Measurements from ENCODE around the gene BPIFB1. TPM values are rescaled to one million over a fixed set of nuclear protein-coding genes. Genes with fewer than 3 reads are reported as not detected.

Gene BPIFB1
- total and polyA plus RNA-seq, 2 donors (not counting 3 experiments of a cell fraction or from before 2014, with no cell fraction given) = not detected

- ChIA-PET CTCF (no interaction called here), POLR2A (no interaction called here)
- H3K4me2 ChIP-seq (ENCODE audit: insufficient read depth, low read length) = no peak overlapping the region
- no peak for FAIRE-seq
- H3K4me1 ChIP-seq (ENCODE audit: control insufficient read depth, extremely low read depth, insufficient read depth, low read length) = no peaks in the 10 kb centered on the region
- no peak overlapping the region for H3K4me3 ChIP-seq (replicated peaks in 1 of 3; ENCODE audit: insufficient read depth in 1 of 3, low read depth in 1 of 3, low read length in 3 of 3)
- no peak overlapping the region for H3K9ac ChIP-seq (replicated peaks; ENCODE audit: extremely low read depth, insufficient read depth, low read length)
- BruUV-seq (replicated peaks) = no TSS peak
- no peaks in the 10 kb centered on the region for H3K79me2 ChIP-seq (ENCODE audit: control insufficient read depth, insufficient read depth, low read length)
- dilution Hi-C loops (cut with MboI; ENCODE audit: extremely low pct_ligation_motif_present, low sequenced_read_pairs) = no loop called here
- no peak overlapping the region for H2AFZ ChIP-seq (ENCODE audit: low read depth, low read length)
- H3K36me3 ChIP-seq (ENCODE audit: control insufficient read depth in 2 of 2, extremely low read depth in 1 of 2, insufficient read depth in 2 of 2, low read length in 2 of 2) = no peaks in the 10 kb centered on the region
- peaks cover 0 to 2% of the 10 kb centered on the region in 2 experiments for H3K27me3 ChIP-seq (ENCODE audit: control insufficient read depth in 2 of 2, insufficient read depth in 2 of 2, low read length in 2 of 2)
- TF ChIP-seq JUN (IDR thresholded peaks at IDR 0.05; ENCODE audit: borderline replicate concordance, insufficient read depth, insufficient read length, low read depth) = no peak
- TF ChIP-seq, protein P1, sequence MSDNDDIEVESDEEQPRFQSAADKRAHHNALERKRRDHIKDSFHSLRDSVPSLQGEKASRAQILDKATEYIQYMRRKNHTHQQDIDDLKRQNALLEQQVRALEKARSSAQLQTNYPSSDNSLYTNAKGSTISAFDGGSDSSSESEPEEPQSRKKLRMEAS (IDR thresholded peaks at IDR 0.05; ENCODE audit: insufficient read depth, insufficient read length) = no peak
- no peak for TF ChIP-seq POLR2AphosphoS5 (IDR thresholded peaks at IDR 0.05; ENCODE audit: insufficient read depth, low read depth, low read length)
- no peak for TF ChIP-seq GATA2 (IDR thresholded peaks at IDR 0.05; ENCODE audit: insufficient read depth, insufficient read length, low read depth, low read length)
- TF ChIP-seq FOS (IDR thresholded peaks at IDR 0.05; ENCODE audit: borderline replicate concordance, insufficient read depth, low read length) = no peak
- TF ChIP-seq POLR2A (IDR thresholded peaks at IDR 0.05; ENCODE audit: low read depth, low read length) = no peak
- TF ChIP-seq EZH2 (IDR thresholded peaks at IDR 0.05; ENCODE audit: borderline replicate concordance, low read depth, low read length, severe bottlenecking) = no peak
- TF ChIP-seq, protein P2, sequence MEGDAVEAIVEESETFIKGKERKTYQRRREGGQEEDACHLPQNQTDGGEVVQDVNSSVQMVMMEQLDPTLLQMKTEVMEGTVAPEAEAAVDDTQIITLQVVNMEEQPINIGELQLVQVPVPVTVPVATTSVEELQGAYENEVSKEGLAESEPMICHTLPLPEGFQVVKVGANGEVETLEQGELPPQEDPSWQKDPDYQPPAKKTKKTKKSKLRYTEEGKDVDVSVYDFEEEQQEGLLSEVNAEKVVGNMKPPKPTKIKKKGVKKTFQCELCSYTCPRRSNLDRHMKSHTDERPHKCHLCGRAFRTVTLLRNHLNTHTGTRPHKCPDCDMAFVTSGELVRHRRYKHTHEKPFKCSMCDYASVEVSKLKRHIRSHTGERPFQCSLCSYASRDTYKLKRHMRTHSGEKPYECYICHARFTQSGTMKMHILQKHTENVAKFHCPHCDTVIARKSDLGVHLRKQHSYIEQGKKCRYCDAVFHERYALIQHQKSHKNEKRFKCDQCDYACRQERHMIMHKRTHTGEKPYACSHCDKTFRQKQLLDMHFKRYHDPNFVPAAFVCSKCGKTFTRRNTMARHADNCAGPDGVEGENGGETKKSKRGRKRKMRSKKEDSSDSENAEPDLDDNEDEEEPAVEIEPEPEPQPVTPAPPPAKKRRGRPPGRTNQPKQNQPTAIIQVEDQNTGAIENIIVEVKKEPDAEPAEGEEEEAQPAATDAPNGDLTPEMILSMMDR (IDR thresholded peaks at IDR 0.05; ENCODE audit: extremely low read depth in 1 of 2, insufficient read depth in 1 of 2, low read depth in 1 of 2, low read length in 2 of 2) = no peak
- TF ChIP-seq MYC (IDR thresholded peaks at IDR 0.05; ENCODE audit: low read depth, low read length) = no peak
- intact Hi-C loops (cut with micrococcal nuclease) = no loop called here
- no peak overlapping the region for H3K27ac ChIP-seq (ENCODE audit: insufficient read depth, low read depth, low read length)
- DNase-seq (ENCODE audit: low read depth, low spot score) = no peak
- H3K9me3 ChIP-seq (replicated peaks; ENCODE audit: control insufficient read depth, insufficient read depth, low read length) = no peaks in the 10 kb centered on the region
- H3K9me1 ChIP-seq (replicated peaks; ENCODE audit: control insufficient read depth, extremely low read depth, insufficient read depth, low read length) = no peaks in the 10 kb centered on the region
- no peaks in the 10 kb centered on the region for H4K20me1 ChIP-seq (replicated peaks; ENCODE audit: control insufficient read depth, extremely low read depth, insufficient read depth, low read length)
These were observed 1.9 kb downstream of the BPIFB1 start for GRCh38 chr20:33284937-33285336.
